Measurements from ENCODE around the gene UBAC2. TPM values are rescaled to one million over a fixed set of nuclear protein-coding genes. Genes with fewer than 3 reads are reported as not detected.

The UBAC2 gene
- total RNA-seq, 1 donor from 2014 or later: 82.3 TPM

DNA sequence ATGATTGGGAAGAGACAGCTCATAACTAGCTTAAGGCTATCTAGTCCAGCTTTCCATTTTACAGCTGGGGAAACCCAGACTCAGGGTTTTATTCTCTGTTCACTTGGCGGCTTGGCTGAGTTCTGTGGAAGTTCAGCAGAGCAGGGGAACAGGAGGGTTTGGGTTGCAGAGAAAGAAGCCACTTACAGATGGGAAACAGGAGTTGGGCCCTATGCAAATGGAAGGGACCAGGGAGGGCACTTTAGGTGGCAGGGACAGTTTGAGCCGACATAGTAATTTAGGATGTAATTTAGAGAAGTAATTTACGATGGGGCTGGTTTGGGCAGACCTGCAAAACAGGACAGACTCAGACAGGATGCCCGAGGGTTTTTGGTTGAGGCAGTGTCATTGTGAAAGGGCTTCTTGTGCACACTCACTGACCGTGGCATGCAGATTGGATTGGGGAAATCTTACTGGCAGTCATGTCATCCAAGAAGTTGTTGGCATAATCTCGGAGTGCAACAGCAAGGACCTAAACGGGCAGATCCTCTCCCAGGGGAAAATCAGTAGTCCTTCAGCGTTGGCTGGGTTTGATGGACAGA is 153.8 kb downstream of the UBAC2 start:
- no peak for DNase-seq (ENCODE audit: low read depth)

DNA sequence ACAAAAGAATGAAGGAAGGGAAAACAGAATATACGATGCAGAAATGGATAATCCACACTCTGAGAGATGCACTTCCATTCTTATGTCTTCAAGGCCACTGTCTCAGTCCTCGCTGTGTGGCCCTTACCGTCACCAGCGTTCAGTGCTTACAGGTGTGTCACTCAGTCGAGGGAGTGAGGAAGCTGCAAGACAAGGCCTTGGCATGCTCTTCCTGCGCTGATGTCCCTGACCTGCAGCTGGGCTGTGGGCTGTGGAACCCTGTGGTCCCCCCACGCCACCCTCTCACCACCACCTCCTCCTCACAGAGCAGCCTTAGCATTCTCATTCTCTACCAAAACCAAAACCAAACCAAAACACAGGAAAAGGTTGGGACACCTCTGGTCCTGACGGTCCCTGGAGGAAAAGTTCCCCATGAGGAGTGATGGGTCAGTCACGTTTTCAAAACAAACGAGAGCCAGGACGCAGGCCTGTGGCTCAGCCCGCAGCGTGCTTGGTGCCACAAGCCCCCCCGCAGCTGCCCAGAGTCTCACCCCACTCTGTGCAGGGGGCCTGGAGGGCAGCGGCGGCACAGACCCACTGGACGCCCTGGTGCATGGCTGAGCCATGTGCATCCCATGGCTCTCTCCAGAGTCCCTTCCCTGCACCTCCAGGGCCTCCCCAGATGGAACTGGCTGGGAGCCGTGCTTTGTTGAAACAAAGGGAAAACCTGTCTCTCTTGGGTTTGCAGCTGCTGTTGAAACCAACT is 154.8 kb downstream of the UBAC2 start:
- DNase-seq (ENCODE audit: low read depth): no peak

DNA sequence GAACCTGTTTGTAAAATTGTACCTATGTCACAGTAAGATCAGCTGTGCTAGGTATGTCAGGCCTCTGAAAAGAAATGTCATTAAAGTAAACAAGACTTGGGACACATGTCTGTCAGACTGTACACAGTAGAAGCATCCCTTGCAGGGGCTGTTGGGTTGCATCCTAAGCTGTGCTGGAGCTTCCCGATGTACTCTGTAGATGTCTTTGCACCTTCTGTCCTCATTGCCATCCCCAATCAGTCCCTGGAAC is 155.3 kb downstream of the UBAC2 start:
- DNase-seq (ENCODE audit: low read depth): no peak

DNA sequence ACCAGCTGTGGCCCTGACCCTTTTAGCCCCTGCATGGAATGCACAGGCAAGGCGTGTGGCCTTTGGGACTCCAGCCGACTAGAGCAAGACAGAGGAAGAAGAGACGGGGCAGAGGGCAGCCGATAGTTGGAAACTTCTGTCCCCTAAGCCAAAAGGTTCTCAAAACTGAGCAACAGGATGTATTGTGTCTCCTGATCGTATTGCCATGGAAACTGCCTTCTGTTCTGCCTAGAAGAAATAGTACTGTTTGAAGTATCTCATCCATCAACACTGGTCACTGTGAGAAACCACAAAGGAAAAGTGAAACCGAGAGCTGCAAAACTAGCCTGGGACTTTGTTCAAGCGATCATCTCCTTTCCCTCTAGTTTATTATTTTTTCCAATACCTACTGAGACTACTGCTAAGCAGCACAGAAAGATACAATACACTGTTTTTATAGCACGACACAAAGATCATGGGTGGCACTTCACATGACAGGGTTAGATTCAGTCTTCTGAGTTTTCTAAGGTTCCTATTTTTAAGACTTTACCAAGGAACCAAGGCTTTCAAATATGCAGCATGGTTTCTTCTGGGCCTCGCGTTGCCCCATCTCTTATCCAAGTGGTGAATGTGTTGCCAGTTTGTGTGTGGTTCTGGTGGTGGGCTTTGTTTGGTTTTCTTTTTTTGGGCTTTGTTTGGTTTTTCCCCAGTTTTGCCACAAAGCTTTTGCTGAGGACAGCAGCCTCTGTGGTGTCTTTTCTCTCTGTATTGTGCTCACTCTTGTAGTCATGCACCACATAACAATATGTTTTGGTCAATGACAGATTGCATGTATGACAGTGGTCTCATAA is 155.8 kb downstream of the UBAC2 start:
- peak; percentile 77 for DNase-seq (ENCODE audit: low read depth)

DNA sequence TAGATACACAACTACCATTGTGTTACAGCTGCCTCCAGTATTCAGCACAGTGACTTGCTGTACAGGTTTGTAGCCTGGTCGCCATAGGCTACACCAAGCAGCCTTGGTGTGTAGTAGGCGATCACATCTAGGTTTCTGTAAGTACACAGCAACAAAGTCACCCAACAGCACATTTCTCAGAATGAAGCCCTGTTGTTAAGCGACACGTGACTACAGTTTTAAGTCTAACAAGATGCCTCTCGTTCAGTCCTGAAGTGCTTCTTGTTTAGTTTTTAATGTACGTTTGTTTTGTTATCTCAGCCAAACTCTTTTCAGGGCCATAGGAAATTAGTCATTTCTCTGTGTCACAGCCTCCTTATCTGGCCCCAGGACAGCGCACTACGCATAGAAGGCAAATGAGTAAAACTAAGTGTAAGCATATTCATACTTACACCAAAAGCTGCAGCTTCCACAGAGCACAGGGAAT is 156.5 kb downstream of the UBAC2 start:
- DNase-seq (ENCODE audit: low read depth): no peak

DNA sequence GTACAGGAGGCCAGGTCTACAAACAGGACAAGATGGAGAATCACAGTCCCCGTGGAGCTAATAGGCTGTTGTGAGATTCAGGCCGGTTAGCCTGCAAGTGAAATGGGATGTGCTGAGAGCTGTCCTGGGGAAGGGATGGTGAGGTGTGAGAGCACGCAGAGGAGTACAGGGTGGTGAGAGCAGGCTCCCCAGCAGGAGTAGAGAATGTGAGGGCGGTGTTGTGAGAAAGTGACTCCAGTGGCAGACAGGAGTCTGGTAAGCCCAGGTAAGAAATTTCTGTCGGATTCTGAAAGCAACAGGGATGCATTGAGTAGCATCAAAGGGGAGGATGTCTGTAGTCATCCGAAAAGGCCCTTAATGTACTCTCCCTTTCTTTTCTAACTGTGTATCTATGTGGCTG is 157.3 kb downstream of the UBAC2 start:
- no peak for DNase-seq (ENCODE audit: low read depth)

DNA sequence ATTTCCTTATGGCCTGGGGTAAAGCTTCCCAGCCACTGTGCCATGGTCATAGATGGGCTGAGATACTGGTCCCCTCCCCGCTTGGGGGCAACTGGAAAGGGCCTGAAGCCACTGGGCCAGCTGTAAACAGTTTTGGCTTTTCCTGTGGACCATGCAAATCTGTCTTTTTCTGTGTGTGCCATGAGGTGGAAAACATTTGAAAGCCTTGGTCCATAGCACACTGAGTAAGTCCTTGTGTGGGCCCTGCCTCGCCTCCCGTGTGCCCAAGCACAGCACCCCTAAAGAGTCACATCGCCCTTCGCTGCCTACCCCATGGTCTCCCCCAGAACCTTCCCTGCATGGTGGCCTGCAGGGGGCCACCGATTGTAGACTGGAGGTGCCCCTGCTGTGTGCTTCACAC is 158.9 kb downstream of the UBAC2 start:
- no peak for DNase-seq (ENCODE audit: low read depth)

DNA sequence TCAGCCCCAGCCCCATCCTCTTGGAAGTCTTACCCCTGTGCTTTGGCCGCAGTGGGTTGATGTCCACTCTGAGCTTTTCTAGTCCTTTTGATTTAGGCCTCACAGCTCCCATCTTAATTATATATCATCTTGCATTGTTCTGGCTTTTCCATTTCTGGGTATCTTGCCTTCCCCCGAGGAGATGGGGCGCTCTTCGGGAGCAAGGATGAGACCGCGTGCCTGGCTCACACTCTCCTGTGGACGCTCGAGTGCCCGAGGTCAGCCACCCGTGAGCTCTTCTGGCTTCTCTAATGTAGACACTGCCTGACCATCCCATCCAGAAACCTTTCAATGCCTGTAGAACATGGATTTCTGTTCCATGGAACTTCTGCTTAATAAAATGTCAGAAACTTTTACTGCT is 160.0 kb downstream of the UBAC2 start:
- DNase-seq (ENCODE audit: low read depth): no peak

DNA sequence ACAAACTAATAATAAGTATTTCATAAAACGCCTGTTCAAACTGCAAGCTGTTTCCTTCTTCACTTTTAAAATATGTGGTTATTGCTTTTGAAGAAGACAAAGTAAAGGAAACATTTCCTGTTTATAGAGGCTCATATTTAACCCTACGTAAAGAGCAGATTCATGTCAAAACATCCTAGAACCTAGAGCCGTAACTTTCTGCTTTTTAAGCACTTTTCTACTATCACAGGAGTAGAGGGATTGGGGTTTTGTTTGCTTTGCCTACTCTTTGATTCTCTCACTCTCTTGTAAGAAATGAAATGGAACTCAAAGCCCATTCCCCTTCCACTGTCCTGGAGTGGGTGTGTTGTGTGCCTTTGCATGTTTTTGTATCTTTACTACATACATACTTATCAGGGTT is 160.5 kb downstream of the UBAC2 start:
- DNase-seq (ENCODE audit: low read depth): no peak

DNA sequence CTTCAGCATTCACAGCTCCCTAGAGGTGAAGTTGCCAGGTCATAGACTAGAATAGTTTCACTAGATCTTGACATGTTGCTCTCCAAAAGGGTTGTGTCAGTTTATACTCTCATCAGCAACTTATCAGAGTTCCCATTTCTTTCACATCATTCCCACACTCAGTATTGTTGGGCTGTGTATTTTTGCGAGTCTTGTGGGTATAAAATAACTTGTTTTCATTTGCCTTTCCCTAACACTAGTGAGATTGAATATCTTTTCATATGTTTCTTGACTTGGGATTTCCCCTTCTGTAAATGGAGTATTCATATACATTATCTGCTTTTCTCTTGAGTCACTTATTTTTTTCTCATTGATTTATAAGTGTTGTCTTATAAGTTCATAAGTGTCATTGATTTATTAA is 161.7 kb downstream of the UBAC2 start:
- DNase-seq (ENCODE audit: low read depth): no peak

DNA sequence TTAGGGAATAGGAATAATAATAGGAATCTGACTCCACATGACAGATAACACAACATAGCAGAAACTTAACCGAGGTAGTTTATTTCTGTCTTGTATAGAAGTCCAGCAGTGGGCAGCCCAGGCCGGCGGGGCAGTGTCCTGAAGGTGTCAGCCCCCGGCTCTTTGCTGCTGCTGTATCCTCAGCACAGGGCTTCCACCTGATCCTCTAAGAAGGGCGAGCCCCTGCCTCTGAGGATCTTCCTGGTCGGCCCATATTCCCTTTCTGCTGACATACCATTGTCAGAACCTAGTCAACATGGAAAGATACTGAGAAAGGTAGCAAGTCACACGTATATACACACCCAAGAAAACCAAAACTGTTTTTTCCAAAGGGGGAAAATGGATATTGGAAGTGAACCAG is 162.7 kb downstream of the UBAC2 start:
- DNase-seq (ENCODE audit: low read depth): no peak

DNA sequence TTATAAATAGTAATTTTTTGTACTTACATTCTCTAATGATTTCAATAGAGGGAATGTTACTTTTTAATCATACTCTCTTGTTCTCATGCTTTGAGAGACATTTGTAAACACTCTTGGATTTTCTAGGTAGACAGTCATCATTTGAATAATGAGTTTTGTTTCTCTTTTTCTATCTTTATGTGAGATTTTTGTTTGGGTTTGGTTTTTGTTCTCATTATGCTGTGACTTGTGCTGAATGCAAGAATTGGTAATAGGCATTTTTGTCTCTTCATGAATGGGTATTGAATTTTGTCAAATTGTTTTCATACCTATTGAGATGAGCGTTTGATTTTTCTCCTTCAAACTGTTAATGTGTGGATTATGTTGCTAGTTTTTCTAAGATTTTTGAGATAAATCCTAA is 163.3 kb downstream of the UBAC2 start:
- DNase-seq (ENCODE audit: low read depth): no peak

DNA sequence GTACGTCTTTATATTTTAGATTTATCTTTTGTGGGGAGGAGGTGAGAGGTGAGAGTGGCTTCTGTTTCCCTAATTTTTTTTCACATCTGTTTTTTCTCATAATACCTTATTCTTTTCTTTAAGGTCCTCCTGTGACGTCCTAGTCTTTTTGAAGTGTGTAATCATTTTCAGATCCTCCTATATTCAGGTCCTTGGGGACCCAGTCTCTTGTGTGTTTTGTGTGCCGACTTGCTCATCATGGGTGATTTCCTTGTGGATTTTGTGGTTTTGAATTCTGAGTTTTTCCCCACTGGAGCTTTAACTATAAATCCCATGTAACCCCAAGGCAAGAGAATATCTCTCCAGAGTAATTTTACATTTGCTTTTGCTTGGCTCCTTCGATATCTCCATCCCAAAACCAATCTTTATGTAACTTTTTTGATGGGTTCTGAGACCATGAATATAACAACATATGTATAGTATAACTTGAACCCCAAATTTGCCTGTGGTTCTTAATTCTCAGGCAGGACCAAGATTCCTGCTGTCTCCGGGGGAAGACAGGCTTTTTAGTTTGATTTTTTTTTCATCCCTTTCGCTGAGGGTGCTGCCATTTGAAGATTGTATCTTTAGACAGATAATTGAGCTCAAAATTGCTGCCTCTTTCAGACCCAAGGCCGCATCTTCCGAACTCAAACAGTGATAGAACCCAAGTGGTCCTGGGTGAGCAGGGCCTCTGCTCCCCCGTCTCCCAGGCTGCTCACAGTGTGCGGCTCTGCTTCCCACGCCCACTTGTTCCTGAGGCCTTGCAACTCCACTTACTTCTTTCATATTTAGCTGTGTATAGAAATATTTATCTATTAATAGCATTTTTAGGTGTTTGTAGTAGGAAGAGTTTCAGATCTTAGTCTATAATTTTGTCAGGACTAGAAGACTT is 165.7 kb downstream of the UBAC2 start:
- no peak for DNase-seq (ENCODE audit: low read depth)

DNA sequence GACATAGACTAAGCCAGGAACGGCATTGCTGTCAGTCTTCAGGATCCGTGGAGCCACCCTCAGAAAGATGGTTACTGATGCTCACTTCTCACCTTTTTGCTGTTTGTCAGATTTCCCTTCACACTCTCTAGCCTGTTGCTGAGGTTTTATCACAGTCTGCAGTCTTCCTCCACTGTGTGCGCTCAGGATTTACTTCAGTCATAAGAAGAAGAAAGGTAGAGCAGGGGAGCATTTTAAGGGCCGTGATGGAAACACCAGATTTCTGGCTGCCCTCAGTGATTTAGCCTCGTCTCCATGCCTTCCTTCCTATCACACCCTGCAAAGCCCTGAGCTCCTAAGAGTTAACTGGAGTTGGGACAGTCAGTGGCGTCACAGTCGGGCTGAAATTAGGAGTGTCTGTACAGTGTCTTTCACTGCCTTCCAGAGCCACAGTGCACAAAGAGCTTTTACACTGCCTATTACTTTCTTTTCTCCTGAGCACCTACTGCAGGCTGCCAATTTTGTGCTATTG is 166.5 kb downstream of the UBAC2 start:
- no peak for DNase-seq (ENCODE audit: low read depth)

DNA sequence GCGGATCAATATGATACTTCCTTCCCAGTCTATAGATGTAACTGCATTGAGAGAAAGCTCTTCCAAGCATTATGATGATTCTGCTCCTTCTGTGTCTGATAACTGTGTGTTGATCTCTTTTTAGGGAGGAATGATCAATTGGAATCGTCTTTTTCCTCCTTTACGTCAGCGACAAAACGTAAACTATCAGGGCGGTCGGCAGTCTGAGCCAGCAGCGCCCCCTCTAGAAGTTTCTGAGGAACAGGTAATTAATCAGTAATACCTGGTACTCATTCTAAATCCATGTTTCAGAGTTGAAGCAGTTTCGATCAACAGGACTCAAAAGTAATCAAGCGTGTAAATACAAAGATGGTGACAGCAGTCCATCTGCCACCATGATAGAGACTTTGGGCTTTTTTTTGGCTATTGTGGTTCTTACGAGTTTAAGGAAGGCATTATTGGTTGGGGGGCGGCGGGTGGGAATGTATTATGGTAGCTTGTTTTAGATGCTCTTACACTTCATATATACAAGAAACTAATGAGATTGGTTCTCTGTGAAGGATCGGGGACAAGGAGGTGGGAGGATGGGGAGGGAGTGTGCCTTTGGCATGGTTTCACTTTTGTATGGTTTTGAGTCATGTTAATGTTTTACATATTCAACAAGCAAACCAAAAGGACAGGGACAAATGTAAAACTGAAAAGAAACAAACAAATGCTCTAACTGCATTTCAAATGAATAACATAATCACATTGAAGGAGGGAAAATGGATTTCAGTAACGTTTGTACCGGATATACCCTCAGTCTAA is 167.2 kb downstream of the UBAC2 start:
- DNase-seq (ENCODE audit: low read depth): no peak

DNA sequence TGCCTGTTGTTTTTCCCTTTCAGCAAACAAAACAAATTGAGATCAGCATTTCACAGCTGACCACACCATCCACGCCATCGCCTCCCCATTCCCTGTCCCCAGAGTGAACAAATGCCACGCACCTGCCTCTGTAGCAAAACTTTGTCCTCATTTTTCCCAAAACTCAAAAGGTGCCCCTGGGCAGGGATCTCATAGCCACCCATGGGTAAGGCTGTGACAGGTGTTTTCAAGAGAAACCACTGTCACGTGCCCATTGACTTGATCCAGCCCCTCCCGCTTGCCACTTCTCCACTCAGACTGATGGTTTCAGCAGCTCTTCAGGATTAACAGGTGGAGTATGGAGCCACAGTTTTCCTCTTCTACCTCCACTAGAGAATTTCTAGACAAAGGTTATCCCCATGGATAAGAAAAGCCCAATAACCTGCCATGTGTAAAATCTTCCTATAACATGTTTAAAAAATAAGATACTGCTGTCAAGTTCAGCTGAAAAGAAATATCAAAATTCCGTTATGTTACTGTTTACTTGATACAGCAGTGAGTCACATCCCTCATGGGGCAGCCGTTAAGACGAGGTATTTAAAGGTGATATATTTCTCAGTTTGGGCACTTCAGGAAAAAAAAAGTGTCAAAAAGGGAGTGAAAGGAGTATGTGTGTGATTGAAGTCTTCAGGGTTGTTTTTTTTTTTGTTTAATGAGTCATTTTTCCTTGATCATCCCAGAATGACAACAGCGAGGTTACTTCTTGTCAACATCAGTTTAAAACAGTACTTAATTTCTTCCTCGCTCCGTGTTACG is 170.0 kb downstream of the UBAC2 start:
- DNase-seq (ENCODE audit: low read depth): no peak

DNA sequence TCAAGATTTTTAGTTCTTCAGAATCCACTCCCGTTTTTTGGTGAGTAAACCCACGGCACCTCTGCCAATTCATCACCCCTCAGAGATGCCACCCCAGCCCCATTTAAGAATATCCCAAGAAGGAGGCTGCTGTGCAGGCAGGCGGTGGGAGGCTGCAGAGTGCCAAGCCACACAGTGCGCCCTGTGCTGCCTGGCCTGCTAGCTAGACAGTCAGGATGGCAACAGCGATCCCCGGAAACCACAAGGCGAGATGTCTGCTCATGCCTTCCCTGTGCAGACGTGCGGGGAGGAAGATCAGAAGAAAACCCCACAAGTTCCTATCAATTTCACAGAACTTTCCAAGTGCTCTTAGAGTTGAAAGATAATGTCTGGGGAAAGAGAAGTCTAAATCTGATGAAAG is 171.3 kb downstream of the UBAC2 start:
- DNase-seq (ENCODE audit: low read depth): no peak

DNA sequence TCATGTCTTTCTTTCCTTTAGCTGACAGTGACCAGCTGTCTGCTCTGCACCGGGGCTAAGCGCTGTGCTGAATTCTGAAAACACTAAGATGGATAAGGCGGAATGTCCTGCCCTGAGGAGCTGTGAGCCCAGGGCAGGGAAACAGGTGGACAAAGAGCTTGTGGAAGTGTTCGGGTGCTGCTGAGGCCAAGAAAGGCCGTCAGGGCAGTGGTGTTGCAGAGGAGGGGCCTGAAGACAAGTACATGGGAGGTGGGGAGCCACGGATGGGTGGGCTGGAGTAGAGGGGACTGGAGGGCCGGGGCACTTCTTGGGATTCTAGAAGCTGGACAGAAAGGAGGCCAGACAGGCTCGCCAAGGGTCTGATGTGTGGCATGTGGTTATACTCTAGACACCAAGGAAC is 172.8 kb downstream of the UBAC2 start:
- no peak for DNase-seq (ENCODE audit: low read depth)

DNA sequence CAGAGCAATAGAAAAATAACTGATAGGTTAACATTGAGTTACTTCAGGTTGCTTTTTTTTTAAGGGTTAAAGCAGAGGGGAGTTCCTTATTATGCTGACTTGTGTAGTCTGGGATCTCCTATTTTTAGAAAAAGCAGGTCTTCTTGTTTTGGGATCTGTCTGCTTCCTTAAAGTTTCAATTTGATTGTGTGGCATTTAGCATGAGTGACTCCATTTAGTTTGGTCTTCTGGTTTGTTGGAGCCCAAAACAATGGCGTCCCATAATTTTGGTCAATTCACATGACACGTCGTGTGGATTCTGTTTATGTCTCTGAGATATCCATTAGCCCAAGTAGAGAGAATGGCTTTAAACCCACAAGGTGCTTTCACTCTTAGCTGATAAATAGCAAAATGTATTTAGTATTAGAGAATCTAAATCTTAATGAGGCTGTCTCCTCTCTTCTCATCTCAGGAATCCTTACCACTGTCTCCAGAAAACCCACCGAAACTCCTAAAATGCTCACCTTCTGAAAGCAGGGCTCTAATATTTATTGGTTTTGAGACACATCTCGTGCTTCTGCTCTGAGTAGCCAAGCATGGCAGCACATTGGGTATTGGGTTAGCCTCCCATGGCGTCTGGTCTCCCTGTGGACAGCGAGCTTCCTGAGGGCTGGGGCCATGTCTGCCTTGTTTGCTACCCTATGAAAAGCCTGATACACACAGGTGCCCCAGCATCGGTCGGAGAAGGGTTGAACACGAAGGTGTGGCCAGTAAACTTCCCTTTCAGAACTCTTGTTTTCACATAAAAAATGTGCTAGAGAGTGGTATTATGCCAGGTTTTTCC is 173.7 kb downstream of the UBAC2 start:
- DNase-seq (ENCODE audit: low read depth): no peak
